ENCODE data around the gene ZSWIM8. TPM values are rescaled to one million over a fixed set of nuclear protein-coding genes. Genes with fewer than 3 reads are reported as not detected.

ZSWIM8 gene
- polyA plus RNA-seq, 1 donor (not counting 4 experiments of a cell fraction or from before 2014, with no cell fraction given), result 34.2 TPM

DNA sequence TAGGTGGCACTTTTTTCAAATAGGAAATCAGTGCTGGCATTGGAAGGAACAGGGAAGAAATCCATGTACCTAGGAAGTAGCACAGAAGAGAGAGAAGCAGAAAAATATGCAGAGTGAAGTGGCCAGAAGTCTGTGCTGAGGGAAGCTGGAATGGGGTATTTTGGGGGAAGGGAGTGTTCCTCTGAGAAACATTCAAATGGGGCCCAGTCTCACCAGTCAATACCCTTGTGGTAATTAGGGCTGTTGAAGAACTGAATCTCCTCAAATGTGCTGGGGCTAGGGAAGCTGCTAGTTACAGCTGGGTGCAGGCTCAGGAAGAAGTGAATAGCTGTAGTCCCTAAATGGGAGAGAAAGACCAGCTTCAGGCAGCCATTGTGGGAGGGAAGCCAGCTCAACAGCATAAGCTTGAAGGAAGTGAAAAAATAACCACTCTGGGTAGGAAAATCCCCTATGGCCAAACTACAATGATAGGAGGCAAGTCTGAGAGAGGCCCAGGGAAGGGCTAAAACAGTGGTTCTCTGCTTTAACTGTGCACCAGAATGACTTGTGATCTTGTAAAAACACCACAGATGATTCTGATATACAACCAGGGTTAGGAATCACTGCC is 18.4 kb downstream of the ZSWIM8 start:
- peaks cover 44 to 56% of the 10 kb centered on the region in 2 experiments for H3K36me3 ChIP-seq (ENCODE audit: control insufficient read depth in 2 of 2, extremely low read depth in 1 of 2, insufficient read depth in 2 of 2, low read length in 2 of 2)
- H3K79me2 ChIP-seq (ENCODE audit: control insufficient read depth, insufficient read depth, low read length), result no peaks in the 10 kb centered on the region
- no peaks in the 10 kb centered on the region for H3K9me3 ChIP-seq (ENCODE audit: control insufficient read depth, low read depth, low read length)
- no peaks in the 10 kb centered on the region for H4K20me1 ChIP-seq (ENCODE audit: control insufficient read depth, extremely low read depth, insufficient read depth, low read length)
- no peak overlapping the region for H3K9ac ChIP-seq (ENCODE audit: control insufficient read depth, extremely low read depth, insufficient read depth, low read length)
- H3K4me1 ChIP-seq (ENCODE audit: control insufficient read depth, extremely low read depth, insufficient read depth, low read length), result no peaks in the 10 kb centered on the region
- no peak for TF ChIP-seq EZH2 (IDR thresholded peaks at IDR 0.05; ENCODE audit: low read length)
- TF ChIP-seq, protein P1, sequence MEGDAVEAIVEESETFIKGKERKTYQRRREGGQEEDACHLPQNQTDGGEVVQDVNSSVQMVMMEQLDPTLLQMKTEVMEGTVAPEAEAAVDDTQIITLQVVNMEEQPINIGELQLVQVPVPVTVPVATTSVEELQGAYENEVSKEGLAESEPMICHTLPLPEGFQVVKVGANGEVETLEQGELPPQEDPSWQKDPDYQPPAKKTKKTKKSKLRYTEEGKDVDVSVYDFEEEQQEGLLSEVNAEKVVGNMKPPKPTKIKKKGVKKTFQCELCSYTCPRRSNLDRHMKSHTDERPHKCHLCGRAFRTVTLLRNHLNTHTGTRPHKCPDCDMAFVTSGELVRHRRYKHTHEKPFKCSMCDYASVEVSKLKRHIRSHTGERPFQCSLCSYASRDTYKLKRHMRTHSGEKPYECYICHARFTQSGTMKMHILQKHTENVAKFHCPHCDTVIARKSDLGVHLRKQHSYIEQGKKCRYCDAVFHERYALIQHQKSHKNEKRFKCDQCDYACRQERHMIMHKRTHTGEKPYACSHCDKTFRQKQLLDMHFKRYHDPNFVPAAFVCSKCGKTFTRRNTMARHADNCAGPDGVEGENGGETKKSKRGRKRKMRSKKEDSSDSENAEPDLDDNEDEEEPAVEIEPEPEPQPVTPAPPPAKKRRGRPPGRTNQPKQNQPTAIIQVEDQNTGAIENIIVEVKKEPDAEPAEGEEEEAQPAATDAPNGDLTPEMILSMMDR (optimal IDR thresholded peaks at IDR 0.05 in 1 of 3, IDR thresholded peaks at IDR 0.05 in 1 of 3, conservative IDR thresholded peaks at IDR 0.05 in 1 of 3; ENCODE audit: extremely low read depth in 1 of 3, insufficient read depth in 2 of 3, low read length in 3 of 3), result no peak
- H3K4me3 ChIP-seq (ENCODE audit: control insufficient read depth in 2 of 3, extremely low read depth in 1 of 3, insufficient read depth in 2 of 3, low read depth in 1 of 3, low read length in 3 of 3), result no peak overlapping the region
- H3K9me1 ChIP-seq (ENCODE audit: control insufficient read depth, extremely low read depth, insufficient read depth, low read length), result no peaks in the 10 kb centered on the region
- dilution Hi-C loops (cut with MboI; ENCODE audit: extremely low pct_ligation_motif_present, low sequenced_read_pairs), result no loop called here
- DNase-seq (ENCODE audit: low read depth, low spot score) (no peak), FAIRE-seq (no peak)
- no peaks in the 10 kb centered on the region for H3K27me3 ChIP-seq (ENCODE audit: control insufficient read depth, extremely low read depth, insufficient read depth, low read length)
- no peak overlapping the region for H2AFZ ChIP-seq (ENCODE audit: control insufficient read depth, low read length)
- no peak overlapping the region for H3K4me2 ChIP-seq (ENCODE audit: control insufficient read depth, extremely low read depth, insufficient read depth, low read depth, low read length)
- H3K27ac ChIP-seq (ENCODE audit: control insufficient read depth, insufficient read depth, low read length), result no peak overlapping the region

DNA sequence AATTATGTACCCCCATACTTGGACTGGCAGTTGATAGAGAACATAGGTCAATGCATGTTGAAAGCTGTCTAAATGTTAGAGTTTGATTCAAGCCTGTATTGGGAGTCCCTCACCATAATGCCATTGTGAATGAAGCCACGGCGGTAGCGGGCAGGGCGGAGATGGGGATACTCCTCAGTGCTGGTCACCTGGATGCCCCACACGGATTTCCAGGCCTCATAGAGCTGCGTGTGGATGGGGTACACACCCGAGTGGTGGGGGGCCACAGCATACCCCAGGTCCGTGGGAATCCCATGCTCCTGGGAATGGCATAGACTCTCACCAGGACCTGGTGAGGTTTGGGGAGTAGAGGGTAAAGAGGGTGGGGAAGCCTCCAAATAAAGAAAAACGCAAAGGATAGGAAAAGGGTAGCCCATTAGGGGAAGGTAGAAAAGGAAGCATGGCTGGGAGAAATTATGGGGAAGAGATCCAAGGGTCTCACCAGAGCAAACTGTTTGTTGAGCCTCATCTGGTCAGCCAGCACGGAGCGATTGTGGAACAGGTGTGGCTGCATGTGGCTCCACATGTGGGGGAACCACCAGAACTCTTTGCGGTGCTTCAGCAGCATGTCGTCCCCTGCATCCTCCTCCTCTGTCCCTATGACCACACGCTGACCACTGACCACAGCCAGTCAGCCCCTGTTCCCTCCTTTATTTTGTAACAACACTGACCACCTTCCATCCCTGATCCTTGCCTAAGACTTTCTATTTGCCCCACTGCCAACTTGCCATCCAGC is 21.0 kb downstream of the ZSWIM8 start:
- TF ChIP-seq, protein P1 (optimal IDR thresholded peaks at IDR 0.05 in 1 of 3, IDR thresholded peaks at IDR 0.05 in 1 of 3, conservative IDR thresholded peaks at IDR 0.05 in 1 of 3; ENCODE audit: extremely low read depth in 1 of 3, insufficient read depth in 2 of 3, low read length in 3 of 3), result no peak
- TF ChIP-seq EZH2 (IDR thresholded peaks at IDR 0.05; ENCODE audit: low read length), result no peak
- Histone ChIP-seq H3K36me3 (ENCODE audit: control insufficient read depth in 2 of 2, extremely low read depth in 1 of 2, insufficient read depth in 2 of 2, low read length in 2 of 2) (peaks cover 31 to 46% of the 10 kb centered on the region in 2 experiments), H4K20me1 (ENCODE audit: control insufficient read depth, extremely low read depth, insufficient read depth, low read length) (no peaks in the 10 kb centered on the region), H3K9me1 (ENCODE audit: control insufficient read depth, extremely low read depth, insufficient read depth, low read length) (no peaks in the 10 kb centered on the region), H3K9ac (ENCODE audit: control insufficient read depth, extremely low read depth, insufficient read depth, low read length) (no peak overlapping the region), H3K9me3 (ENCODE audit: control insufficient read depth, low read depth, low read length) (no peaks in the 10 kb centered on the region), H3K4me3 (ENCODE audit: control insufficient read depth in 2 of 3, extremely low read depth in 1 of 3, insufficient read depth in 2 of 3, low read depth in 1 of 3, low read length in 3 of 3) (no peak overlapping the region), H3K4me1 (ENCODE audit: control insufficient read depth, extremely low read depth, insufficient read depth, low read length) (no peaks in the 10 kb centered on the region), H3K4me2 (ENCODE audit: control insufficient read depth, extremely low read depth, insufficient read depth, low read depth, low read length) (no peak overlapping the region), H3K27ac (ENCODE audit: control insufficient read depth, insufficient read depth, low read length) (no peak overlapping the region), H3K79me2 (ENCODE audit: control insufficient read depth, insufficient read depth, low read length) (peaks cover 3% of the 10 kb centered on the region), H3K27me3 (ENCODE audit: control insufficient read depth, extremely low read depth, insufficient read depth, low read length) (no peaks in the 10 kb centered on the region), H2AFZ (ENCODE audit: control insufficient read depth, low read length) (no peak overlapping the region)
- DNase-seq (ENCODE audit: low read depth, low spot score), result no peak
- no peak for FAIRE-seq
- dilution Hi-C loops (cut with MboI; ENCODE audit: extremely low pct_ligation_motif_present, low sequenced_read_pairs), result no loop called here
